Inflammatory macrophage treated with lipopolysaccharide for 4 hours (primary cell): Measurements from ENCODE around the gene CLN3.

Experiments used
- DNase-seq: peaks from one replicate; pipeline ENCODE4 v3.0.0-alpha.2; 2020

CLN3 gene

GRCh38 chr16:28513484-28514181 lies 21.8 kb upstream of the CLN3 start:
- DNase-seq: no peak

- no peak for DNase-seq
Measured at GRCh38 chr16:28511801-28512789, 20.2 kb upstream of the CLN3 start.

- no peak for DNase-seq
Measured at GRCh38 chr16:28511031-28511430, 19.2 kb upstream of the CLN3 start.

- peak; percentile 77 for DNase-seq
Measured at GRCh38 chr16:28505489-28506137, 13.7 kb upstream of the CLN3 start.

- no peak for DNase-seq
Measured at GRCh38 chr16:28504707-28505404, 13.0 kb upstream of the CLN3 start.

GRCh38 chr16:28503470-28504259 lies 11.8 kb upstream of the CLN3 start:
- no peak for DNase-seq

GRCh38 chr16:28502290-28502689 lies 10.4 kb upstream of the CLN3 start:
- no peak for DNase-seq

- DNase-seq: no peak
Measured at GRCh38 chr16:28501258-28502232, 9.7 kb upstream of the CLN3 start.

- DNase-seq: peak; percentile 90
Measured at GRCh38 chr16:28500476-28501180, 8.8 kb upstream of the CLN3 start.

GRCh38 chr16:28499854-28500253 lies 8.0 kb upstream of the CLN3 start:
- DNase-seq: no peak

- DNase-seq: no peak
Measured at GRCh38 chr16:28498666-28499381, 7.0 kb upstream of the CLN3 start.

GRCh38 chr16:28497861-28498599 lies 6.2 kb upstream of the CLN3 start:
- no peak for DNase-seq

GRCh38 chr16:28497386-28497785 lies 5.5 kb upstream of the CLN3 start:
- DNase-seq: no peak

GRCh38 chr16:28496844-28497243 lies 5.0 kb upstream of the CLN3 start:
- no peak for DNase-seq

GRCh38 chr16:28495795-28496749 lies 4.2 kb upstream of the CLN3 start:
- DNase-seq: no peak

GRCh38 chr16:28495098-28495793 lies 3.4 kb upstream of the CLN3 start:
- peak; percentile 59 for DNase-seq
